Ishikawa (cell line): ENCODE data around the gene ACVR1.

Source experiments
- CEBPB ChIP-seq: IDR thresholded peaks from 2 replicates; pipeline ENCODE4 v1.6.1; 2012
- ZBTB7A ChIP-seq: IDR thresholded peaks from 2 replicates; pipeline ENCODE4 v1.6.1; 2012; ENCODE audit warnings: low read depth

DNA sequence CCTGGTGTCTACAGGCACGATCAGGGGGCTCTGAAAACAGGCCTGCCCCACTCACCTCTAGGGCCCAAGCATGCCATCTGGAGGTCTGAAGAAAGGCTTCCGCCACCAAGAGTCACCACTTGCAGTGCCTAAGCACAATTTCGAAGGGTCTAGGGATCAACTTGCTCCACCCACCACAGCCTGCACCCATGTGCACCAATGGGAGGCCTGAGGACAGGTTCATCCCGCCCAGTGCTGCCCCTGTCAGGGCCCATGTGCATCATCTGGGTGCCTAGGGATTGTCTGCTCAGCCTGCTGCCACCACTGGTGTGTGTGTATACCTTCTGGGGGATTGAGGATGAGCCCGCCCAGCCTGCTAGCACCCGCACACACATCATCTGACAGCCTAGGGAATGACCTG is 126.4 kb downstream of the ACVR1 start:
- TF ChIP-seq ZBTB7A (no peak), CEBPB (no peak)
